ENCODE data around the gene SMIM7. TPM values are rescaled to one million over a fixed set of nuclear protein-coding genes. Genes with fewer than 3 reads are reported as not detected.

Gene SMIM7
- total and polyA plus RNA-seq, 11 donors = 27.1 to 73.1 (median 45.2) TPM

DNA sequence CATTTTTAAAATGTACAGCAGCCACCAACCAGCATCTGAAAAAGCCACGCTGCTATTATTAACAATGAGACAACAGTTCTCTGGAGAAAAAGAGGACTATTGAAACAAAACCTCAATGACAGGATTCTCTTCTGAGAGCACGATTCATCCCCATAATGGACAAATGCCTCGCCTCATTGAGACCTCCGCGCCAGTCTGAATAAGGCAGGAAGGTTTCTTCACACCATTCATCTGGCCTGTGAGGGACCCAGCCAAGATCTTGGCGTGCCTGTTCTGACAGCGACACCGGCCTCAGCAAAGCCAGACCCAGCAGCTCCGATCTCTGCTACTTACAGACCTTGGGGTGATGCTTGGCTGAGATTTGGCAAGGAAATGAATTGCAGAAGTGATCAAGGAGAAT, 14.8 kb downstream of the SMIM7 start:
- intact Hi-C loops (cut with DNase I) = no loop called here
- no peak for TF ChIP-seq POLR2A (IDR thresholded peaks at IDR 0.05)
- TF ChIP-seq, protein P1, sequence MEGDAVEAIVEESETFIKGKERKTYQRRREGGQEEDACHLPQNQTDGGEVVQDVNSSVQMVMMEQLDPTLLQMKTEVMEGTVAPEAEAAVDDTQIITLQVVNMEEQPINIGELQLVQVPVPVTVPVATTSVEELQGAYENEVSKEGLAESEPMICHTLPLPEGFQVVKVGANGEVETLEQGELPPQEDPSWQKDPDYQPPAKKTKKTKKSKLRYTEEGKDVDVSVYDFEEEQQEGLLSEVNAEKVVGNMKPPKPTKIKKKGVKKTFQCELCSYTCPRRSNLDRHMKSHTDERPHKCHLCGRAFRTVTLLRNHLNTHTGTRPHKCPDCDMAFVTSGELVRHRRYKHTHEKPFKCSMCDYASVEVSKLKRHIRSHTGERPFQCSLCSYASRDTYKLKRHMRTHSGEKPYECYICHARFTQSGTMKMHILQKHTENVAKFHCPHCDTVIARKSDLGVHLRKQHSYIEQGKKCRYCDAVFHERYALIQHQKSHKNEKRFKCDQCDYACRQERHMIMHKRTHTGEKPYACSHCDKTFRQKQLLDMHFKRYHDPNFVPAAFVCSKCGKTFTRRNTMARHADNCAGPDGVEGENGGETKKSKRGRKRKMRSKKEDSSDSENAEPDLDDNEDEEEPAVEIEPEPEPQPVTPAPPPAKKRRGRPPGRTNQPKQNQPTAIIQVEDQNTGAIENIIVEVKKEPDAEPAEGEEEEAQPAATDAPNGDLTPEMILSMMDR (IDR thresholded peaks at IDR 0.05) = no peak
- WGBS, 4 donors = 81 to 95% (median 92%) methylated on average over 9 of the region's 9 CpGs
- Histone ChIP-seq H3K27me3 (no peaks in the 10 kb centered on the region), H3K27ac (no peak overlapping the region), H3K4me3 (no peak overlapping the region), H3K9me3 (no peaks in the 10 kb centered on the region), H3K36me3 (peaks cover 0 to 97% (median 90%) of the 10 kb centered on the region in 9 donors), H3K4me1 (peaks cover 0 to 8% (median 0%) of the 10 kb centered on the region in 12 donors)
- ATAC-seq (no peak), DNase-seq (no peak)

DNA sequence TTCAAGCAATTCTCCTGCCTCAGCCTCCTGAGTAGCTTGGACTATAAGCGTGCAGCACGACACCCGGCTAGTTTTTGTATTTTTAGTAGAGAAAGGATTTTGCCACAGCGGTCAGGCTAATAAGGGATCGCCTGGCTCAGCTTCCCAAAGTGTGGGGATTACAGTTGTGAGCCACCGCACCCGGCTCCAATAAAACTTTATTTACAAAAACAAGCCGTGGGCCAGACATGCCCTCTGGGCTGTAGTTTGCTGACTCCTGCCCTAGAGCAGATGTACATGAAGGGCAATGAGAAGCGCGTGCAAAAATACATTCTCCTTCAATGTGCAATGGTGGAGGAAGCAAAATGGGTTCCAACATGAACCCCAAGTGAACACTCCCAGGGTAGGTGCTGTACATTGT, 18.2 kb downstream of the SMIM7 start:
- Histone ChIP-seq H3K36me3 (peaks cover 0 to 98% (median 89%) of the 10 kb centered on the region in 9 donors), H3K27ac (no peak overlapping the region), H3K9me3 (no peaks in the 10 kb centered on the region), H3K4me1 (peaks cover 0 to 9% (median 2%) of the 10 kb centered on the region in 12 donors), H3K27me3 (no peaks in the 10 kb centered on the region), H3K4me3 (no peak overlapping the region)
- intact Hi-C loops (cut with DNase I) = no loop called here
- DNase-seq = no peak
- TF ChIP-seq POLR2A (IDR thresholded peaks at IDR 0.05) = no peak
- TF ChIP-seq, protein P1 (IDR thresholded peaks at IDR 0.05) = no peak
- no peak for ATAC-seq
- WGBS, 4 donors = 98 to 99% (median 99%) methylated on average over 10 of the region's 10 CpGs

DNA sequence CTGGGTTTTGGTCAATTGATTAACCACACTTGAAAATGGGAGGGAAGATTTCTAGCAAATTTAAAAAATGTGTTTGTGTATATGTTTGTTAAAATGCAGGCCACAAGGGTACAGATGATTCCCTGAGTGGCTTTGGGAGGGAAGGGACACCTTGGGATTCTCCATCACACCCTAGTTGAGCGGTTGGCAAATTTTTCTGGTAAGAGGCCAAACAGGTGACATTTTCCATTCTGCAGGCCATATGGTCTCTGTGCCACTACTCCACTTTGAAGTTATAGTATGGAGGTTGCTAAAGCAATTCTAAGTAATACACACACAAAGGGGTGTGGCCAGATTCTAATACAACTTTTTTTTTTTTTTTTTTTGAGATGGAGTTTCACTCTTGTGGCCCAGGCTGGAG, 19.0 kb downstream of the SMIM7 start:
- H3K36me3 ChIP-seq = peaks cover 0 to 98% (median 89%) of the 10 kb centered on the region in 9 donors
- ATAC-seq (no peak), DNase-seq (no peak)
- H3K9me3 ChIP-seq = no peaks in the 10 kb centered on the region
- intact Hi-C loops (cut with DNase I) = no loop called here
- 59 to 82% (median 77%) methylated on average over 1 of the region's 1 CpG for WGBS, 4 donors
- peaks cover 0 to 9% (median 2%) of the 10 kb centered on the region in 12 donors for H3K4me1 ChIP-seq
- TF ChIP-seq, protein P1 (IDR thresholded peaks at IDR 0.05) = no peak
- TF ChIP-seq POLR2A (IDR thresholded peaks at IDR 0.05) = no peak
- no peaks in the 10 kb centered on the region for H3K27me3 ChIP-seq
- H3K4me3 ChIP-seq = no peak overlapping the region
- no peak overlapping the region for H3K27ac ChIP-seq

DNA sequence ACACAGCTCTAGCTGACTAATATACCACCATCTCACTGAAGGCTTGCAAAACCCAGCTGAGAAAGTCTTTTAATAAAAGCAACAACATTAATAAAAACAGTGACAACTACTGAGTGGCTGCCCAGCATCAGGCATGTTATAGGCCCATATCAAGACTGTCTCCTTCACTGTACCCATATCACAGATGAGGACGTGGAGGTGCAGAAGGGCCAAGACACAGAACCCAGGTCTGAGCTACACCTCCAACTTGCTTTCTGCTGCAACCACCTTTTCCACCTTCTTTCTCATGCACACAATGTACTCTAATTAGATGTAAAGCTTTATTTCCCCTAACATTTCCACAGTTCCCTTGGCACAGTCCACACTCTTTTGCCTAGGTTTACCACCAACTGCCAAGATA, 21.3 kb downstream of the SMIM7 start:
- WGBS, 4 donors = 95 to 100% (median 99%) methylated on average over 1 of the region's 1 CpG
- intact Hi-C loops (cut with DNase I) = no loop called here
- H3K4me3 ChIP-seq = no peak overlapping the region
- H3K4me1 ChIP-seq = peaks cover 0 to 9% (median 2%) of the 10 kb centered on the region in 12 donors
- H3K27me3 ChIP-seq = no peaks in the 10 kb centered on the region
- no peak overlapping the region for H3K27ac ChIP-seq
- ATAC-seq (no peak), DNase-seq (no peak)
- peaks cover 0 to 94% (median 83%) of the 10 kb centered on the region in 9 donors for H3K36me3 ChIP-seq
- TF ChIP-seq, protein P1 (IDR thresholded peaks at IDR 0.05) = no peak
- TF ChIP-seq POLR2A (IDR thresholded peaks at IDR 0.05) = no peak
- H3K9me3 ChIP-seq = no peaks in the 10 kb centered on the region

All from heart left ventricle (tissue), 16 donors.